GM21367 (cell line): ENCODE data around the gene PALS2.

Experiments
- ATAC-seq: cut with Tn5 transposase; IDR thresholded peaks from one replicate; pipeline ENCODE4 v1.9.1; 2021; ENCODE audit not compliant: unreplicated experiment

The PALS2 gene

DNA sequence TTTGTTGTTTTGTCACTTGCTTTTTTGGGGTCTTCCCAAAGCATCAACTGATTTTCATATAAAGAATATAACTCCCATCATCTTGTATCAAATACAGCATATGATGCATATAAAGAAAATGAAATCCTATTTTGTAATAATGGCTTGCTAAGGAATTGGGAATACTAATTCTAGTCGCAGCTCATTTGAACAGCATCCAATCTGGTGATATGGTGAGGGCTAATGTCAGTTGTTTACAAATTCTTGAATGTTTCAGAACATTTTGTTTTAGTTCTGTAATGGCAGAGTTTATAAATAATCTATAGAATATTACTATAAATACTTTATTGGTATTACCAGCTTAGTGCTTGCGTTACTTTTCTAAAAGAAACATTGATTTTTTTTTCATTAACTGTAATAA is 8.9 kb downstream of the PALS2 start:
- no peak for ATAC-seq

DNA sequence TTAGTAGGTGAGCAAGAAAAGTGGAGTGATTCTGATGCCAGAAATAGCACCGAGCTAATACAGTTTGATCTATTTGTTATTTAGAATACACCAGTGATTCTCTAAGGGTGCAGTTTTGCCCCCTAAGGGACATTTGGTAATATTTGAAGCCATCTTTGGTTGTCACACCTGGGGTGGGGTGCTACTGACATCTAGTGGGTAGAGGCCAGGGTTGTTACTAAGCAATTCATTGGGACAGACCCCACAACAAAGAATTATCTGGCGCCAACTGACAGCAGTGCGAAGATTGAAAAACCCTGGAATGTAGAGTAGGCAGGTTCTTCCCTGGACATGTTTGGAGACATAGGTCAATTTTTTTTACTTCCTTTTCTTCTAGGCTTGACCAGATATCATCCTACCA is 14.6 kb downstream of the PALS2 start:
- ATAC-seq: peak; percentile 63

DNA sequence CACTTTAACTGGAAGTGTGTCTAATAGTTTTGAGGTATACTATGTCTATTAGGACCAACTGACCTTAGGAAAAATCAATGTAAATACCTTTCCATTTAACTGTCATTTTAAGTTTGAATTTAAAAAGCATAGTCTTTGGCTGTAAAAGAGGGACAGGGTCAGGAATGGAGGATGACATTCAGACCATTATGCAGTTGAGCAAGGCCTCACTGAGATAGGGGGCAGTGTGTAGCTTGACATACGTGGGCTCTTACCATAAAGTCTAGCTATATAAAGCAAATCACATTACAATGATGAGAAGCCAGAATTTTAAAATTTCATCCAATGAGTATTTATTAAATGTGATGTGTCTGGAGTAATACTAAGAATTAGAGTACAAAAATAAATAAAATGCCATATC is 17.9 kb downstream of the PALS2 start:
- no peak for ATAC-seq

DNA sequence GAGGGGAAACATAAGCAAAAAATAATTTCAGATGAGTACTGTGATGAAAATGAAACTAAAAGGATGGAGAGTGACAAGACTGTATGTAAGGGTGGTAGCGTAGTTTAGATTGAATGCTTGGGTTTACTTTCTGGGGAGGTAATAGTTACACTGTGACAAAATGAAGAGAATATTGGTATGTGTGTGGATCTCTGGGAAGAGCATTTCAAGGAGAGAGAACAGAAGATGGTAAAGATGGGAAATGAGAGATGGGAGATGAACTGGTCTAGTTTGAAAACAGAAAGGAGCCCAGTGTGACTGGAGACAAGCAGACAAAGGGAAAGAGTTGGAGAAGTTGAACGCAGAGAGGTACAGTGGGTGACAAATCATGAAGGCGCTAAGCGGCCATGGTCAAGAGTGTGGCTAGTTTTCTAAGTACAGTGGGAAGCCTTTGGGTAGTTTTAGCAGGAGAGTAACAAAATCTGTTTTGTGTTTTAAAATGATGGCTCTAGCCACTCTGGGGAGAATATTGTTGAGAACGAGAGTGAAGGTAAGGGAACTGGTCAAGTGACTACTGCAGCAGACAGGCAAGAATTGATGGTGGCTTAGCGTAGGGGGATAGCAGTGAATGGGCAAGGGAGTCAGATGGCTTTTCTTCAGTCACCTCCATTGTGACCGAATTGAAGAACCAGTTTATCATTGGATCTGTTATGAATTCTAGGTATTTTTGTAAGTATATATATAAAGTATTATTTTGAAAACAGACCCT is 22.6 kb downstream of the PALS2 start:
- peak; percentile 69 for ATAC-seq

DNA sequence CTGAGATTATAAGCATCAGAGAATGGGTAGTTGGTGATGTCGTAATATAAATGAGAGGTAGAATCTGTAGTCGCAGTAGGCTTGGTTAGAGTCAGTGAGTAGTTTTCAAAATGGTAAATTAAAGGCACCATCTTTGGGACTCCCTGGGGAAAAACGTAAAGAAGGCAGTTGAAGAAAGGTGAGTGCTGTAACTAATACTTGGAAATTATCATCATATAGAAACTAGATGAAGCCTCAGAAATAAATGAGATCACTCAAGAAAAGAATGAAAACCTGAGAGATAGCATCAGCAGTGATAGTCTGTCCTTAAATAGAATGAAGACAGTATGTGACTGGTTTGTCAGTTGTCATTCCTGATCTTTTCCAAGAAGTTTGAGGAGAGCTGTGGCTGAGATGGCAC is 23.8 kb downstream of the PALS2 start:
- ATAC-seq: no peak

DNA sequence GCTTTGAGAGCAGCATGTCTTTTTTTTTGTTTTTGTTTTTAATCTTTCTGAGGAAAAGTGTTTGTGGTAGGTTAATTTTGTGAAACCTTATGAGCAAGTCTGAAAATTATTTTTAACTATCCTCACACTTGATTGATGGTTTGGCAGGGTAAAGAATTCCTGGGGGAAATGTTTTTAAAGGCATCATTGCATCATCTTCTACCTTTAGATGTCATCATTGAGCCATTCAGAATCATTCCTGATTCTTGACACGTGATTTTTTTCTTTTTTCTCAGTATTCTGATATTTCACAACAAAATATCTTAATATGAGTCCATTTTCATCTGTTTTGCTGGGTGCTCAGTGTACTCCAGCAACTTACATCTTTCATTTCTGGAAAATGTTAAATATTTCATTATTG is 28.3 kb downstream of the PALS2 start:
- no peak for ATAC-seq

DNA sequence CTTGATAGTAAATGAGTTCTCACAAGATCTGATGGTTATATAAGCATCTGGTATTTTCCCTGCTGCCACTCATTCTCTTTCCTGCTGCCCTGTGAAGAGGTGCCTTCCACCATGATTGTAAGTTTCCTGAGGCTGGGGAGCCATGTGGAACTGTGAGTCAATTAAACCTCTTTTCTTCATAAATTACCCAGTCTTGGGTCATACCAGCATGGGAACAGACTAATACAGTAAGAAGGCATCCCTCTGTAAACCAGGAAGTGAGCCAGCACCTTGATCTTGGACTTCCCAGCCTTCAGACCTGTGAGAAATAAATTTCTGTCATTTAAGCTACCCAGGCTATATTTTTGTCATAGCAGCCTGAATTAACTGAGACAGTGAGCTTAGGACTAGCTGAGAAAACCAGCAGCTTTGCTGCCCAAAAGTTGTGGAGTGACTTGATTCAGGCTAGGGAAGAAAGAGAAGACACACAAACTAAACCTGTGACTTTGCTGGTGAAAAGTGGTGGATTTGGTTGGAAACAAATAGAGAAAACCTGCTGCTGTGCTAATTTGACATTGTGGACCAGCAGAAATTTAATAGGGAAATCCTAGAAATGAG is 29.7 kb downstream of the PALS2 start:
- no peak for ATAC-seq

DNA sequence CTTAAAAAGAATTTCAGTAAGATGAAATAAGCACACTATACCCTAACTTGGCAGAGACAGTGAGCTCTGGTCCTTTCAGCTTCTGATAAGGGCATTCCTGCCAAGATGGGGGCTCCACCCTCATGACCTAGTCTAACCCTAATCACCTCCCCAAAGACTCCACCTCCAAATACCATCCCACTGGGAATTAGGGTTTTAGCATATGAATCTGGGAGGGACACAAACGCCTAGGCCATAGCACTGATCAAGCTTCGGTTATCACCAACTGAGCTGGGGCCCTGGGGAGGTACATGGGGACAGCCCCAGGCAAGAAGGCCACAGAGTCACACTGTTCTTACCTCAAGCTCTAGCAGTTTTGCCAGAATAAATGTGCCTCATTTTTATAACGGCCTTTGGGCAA is 31.4 kb downstream of the PALS2 start:
- no peak for ATAC-seq

DNA sequence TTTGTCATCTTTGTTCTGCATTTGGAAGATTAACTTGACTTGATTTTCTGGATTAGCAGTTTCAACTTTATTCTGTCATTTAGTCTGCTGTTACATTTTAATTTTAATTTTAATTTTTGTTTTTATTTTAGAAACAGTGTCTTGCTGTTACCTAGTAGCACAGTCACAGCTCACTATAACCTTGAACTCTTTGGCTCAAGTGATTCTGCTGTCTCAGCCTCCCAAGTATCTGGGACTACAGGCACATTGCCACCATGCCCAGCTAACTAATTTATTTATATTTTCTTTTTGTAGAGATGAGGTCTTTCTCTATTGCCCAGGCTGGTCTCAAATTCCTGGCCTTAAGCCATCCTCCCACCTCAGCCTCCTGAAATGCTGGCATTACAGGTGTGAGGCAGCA is 35.3 kb downstream of the PALS2 start:
- ATAC-seq: no peak

DNA sequence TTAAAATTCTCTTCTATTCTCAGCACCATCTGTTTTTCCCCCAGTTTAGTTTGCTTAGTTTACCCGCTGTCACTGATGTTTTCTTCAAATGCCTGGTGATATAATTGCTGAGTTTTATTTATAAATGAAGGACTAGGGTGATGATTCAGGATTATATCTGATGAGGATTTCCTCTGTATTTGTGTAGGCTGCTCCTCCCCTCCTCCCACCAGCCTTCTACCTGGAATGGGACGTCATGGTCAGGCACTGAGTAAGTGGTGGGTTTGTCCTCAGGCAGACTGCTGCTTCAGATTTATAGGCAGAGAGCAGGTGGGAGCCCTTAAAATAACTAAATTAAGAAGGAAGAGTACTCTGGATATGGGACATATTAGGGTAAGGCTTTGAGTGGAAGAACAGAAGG is 35.8 kb downstream of the PALS2 start:
- ATAC-seq: no peak

DNA sequence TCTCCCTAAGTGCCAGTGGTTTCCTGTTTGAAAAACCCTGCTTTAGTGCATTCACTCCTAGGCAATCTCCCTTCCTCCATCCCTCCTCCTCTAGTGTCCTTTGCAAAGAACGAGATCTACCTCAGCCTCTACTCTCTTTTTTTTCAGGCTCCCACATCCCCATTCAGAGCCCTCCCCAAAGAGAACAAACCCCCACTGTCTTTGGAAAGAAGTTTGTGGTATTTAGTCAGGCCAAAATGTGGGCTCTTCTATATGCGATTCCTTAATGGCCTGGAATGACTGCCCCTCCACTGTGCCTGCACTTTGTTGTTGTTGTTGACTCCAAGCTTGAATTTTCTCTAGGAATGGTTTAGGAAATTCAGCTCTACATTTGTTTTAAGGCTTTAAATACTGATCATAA is 36.3 kb downstream of the PALS2 start:
- no peak for ATAC-seq

DNA sequence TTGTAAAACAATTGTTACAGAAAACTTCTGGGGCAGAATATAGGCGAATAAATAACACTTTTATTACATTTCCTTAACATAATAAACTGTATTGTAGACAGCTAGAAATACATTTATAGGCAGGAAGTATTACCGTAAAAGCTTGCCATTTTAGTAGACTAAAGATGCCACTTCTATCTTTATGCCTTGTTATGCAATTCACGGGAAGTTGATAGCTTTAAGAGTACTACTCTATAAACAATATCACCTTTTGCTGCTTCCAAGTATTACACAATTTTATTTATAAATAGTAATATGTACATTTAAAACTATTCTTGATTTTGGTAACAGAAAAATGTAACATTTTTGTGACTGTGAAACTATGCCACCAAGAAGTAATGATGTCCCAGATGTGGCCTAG is 37.9 kb downstream of the PALS2 start:
- no peak for ATAC-seq

DNA sequence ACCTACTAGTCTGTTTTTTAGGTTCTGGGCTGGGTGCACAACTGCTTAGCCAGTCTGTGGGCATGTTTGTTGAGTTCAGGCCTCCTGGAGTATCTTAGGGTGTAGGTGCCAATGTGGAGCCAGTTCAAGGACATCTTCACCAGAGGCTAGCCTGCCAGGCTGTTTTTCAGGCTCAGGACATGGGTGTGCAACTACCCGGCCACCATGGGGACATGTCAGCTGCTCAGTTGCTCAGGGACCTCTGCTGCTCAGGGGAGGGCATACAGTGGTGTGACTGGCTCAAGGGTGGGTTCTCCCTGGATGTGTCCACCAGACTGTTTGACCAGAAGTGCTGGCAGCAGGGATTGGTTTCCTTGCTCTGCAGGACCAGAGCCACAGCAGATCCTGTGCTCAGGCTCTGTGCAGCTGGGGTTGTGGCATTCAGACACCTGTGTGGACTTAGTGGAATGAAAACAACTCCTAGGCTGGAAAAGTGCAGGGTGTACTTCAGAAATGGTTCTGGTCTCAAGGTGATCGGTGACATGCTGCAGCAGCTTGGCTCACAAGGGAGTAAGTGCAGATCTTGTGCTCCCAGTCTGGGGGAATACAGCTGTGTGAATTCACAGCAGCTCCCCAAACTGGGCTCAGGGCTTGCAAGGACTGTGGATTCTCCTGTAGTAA is 44.8 kb downstream of the PALS2 start:
- no peak for ATAC-seq

DNA sequence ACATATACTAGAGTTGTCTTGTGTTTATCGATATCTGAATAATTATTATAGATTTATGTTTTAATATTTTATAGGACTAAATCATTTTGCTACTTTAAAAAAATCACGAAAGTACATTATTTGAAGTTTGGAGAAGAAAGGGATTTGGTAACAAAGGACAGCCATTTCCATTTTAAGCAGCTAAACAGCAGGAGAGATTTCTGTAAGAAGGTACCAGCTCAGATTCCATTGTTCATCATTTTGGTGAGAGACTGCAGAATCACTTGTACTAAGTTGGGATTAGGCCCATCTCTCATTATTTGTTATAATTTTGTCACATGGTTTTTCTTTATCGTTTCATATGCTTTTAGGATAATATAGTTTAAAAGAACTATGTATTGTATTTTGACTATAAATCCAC is 46.7 kb downstream of the PALS2 start:
- ATAC-seq: no peak

DNA sequence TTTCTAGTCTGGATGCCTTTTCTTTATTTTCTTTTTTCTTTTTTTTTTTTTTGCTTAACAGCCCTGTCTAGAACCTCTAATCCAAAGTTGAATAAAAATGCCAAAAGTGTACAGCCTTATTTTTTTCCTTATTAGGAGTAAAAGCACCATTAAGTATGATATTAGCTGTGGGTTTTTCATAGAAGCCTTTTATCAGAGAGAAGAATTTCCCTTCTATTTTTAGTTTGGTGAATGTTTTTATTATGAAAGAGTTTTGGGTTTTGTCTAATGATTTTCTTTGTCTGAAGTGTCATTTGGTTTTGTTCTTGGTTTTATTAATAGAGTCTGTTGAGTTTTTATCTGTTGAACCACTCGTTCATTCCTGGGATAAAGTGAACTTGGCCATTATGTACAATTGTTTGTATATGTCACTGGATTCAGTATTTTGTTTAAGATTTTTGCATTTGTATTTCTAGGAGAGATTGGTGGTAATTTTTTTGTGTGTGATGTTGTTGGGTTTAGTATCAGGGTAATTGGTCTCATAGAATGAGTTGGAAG is 49.5 kb downstream of the PALS2 start:
- no peak for ATAC-seq
